GM18868 (cell line): ENCODE results near the gene RNF227.
A peak's percentile ranks its signal among the peaks of the same experiment; 100 is the strongest.

ENCODE experiments used
- ATAC-seq: cut with Tn5 transposase; IDR thresholded peaks from one replicate; pipeline ENCODE4 v1.9.1; 2021; ENCODE audit warnings: mild to moderate bottlenecking, moderate library complexity; ENCODE audit not compliant: unreplicated experiment

The RNF227 gene

GRCh38 chr17:7889166-7889955 is 26.7 kb downstream of the RNF227 start:
- ATAC-seq: no peak

GRCh38 chr17:7888184-7888920 is 27.7 kb downstream of the RNF227 start, which contains the start of gene CHD3:
TSS of gene CHD3 (plus strand) at chr17:7888789. CDS start at chr17:7889001, 212 bp downstream.
- no peak for ATAC-seq

GRCh38 chr17:7887482-7888183 is 28.5 kb downstream of the RNF227 start:
- ATAC-seq: peak; percentile 60

GRCh38 chr17:7887038-7887481 is 29.0 kb downstream of the RNF227 start:
- no peak for ATAC-seq

- ATAC-seq: no peak
Observed at GRCh38 chr17:7886227-7887037, 29.7 kb downstream of the RNF227 start.

- ATAC-seq: no peak
Observed at GRCh38 chr17:7885367-7886226, 30.5 kb downstream of the RNF227 start.

- no peak for ATAC-seq
Observed at GRCh38 chr17:7884581-7885366, 31.3 kb downstream of the RNF227 start.

GRCh38 chr17:7883781-7884386 is 32.2 kb downstream of the RNF227 start:
- ATAC-seq: no peak

GRCh38 chr17:7882629-7883028 is 33.5 kb downstream of the RNF227 start:
- ATAC-seq: no peak

GRCh38 chr17:7882068-7882467 is 34.0 kb downstream of the RNF227 start:
- no peak for ATAC-seq

- no peak for ATAC-seq
Observed at GRCh38 chr17:7881276-7882054, 34.6 kb downstream of the RNF227 start.

GRCh38 chr17:7880076-7880868 is 35.8 kb downstream of the RNF227 start:
- ATAC-seq: no peak

- ATAC-seq: no peak
Observed at GRCh38 chr17:7878234-7878633, 37.9 kb downstream of the RNF227 start.

- no peak for ATAC-seq
Observed at GRCh38 chr17:7875804-7876370, 40.2 kb downstream of the RNF227 start.

- no peak for ATAC-seq
Observed at GRCh38 chr17:7873051-7873450, 43.0 kb downstream of the RNF227 start.

GRCh38 chr17:7867881-7868329 is 48.2 kb downstream of the RNF227 start:
- no peak for ATAC-seq
